SK-N-SH treated with all-trans-retinoic acid at 6 μM for 48 hours (cell line): ENCODE results near the gene SP140.

ENCODE experiments used
- ATAC-seq: fragments of 200-7000 bp; cut with Tn5 transposase; 3 replicates; pipeline ENCODE4 v1.9.1; 2020; ENCODE audit warnings: mild to moderate bottlenecking, moderate library complexity
- ARNTL ChIP-seq: fragments of 450-650 bp; formaldehyde crosslinking; IDR thresholded peaks from 2 replicates; pipeline ENCODE4 v1.5.0; 2020; ENCODE audit warnings: low read depth, mild to moderate bottlenecking, moderate library complexity, borderline replicate concordance
- CSDC2 ChIP-seq: fragments of 250-450 bp; sonication (Bioruptor Pico); IDR thresholded peaks from 2 replicates; pipeline ENCODE4 v1.5.0; 2020; ENCODE audit warnings: mild to moderate bottlenecking, moderate library complexity
- CSRNP3 ChIP-seq: fragments of 250-450 bp; sonication (Bioruptor Pico); IDR thresholded peaks from 2 replicates; pipeline ENCODE4 v1.5.1; 2021; ENCODE audit warnings: mild to moderate bottlenecking, moderate library complexity
- ESRRG ChIP-seq: fragments of 250-450 bp; sonication (Bioruptor Pico); IDR thresholded peaks from 2 replicates; pipeline ENCODE4 v1.6.1; 2021; ENCODE audit warnings: mild to moderate bottlenecking
- GLIS3 ChIP-seq: fragments of 250-450 bp; sonication (Bioruptor Pico); IDR thresholded peaks from 2 replicates; pipeline ENCODE4 v1.5.0; 2020; ENCODE audit warnings: mild to moderate bottlenecking, moderate library complexity
- ISL1 ChIP-seq: fragments of 250-450 bp; sonication (Bioruptor Pico); IDR thresholded peaks from 2 replicates; pipeline ENCODE4 v2.1.2; 2022; ENCODE audit warnings: mild to moderate bottlenecking, moderate library complexity
- OSR1 ChIP-seq: fragments of 250-450 bp; sonication (Bioruptor Pico); IDR thresholded peaks from 2 replicates; pipeline ENCODE4 v1.8.0; 2022; ENCODE audit warnings: moderate library complexity, mild to moderate bottlenecking, inconsistent platforms
- PPARA ChIP-seq: fragments of 250-450 bp; sonication (Bioruptor Pico); IDR thresholded peaks from 2 replicates; pipeline ENCODE4 v1.5.0; 2020; ENCODE audit warnings: mild to moderate bottlenecking, borderline replicate concordance
- RARB ChIP-seq: fragments of 250-450 bp; sonication (Bioruptor Pico); IDR thresholded peaks from 2 replicates; pipeline ENCODE4 v1.8.0; 2021; ENCODE audit warnings: mild to moderate bottlenecking, moderate library complexity
- SNAI2 ChIP-seq: fragments of 250-450 bp; sonication (Bioruptor Pico); IDR thresholded peaks from 2 replicates; pipeline ENCODE4 v1.5.0; 2020; ENCODE audit warnings: mild to moderate bottlenecking, moderate library complexity
- TCF4 ChIP-seq: fragments of 250-450 bp; sonication (Bioruptor Pico); IDR thresholded peaks from 2 replicates; pipeline ENCODE4 v1.8.0; 2021; ENCODE audit warnings: mild to moderate bottlenecking, moderate library complexity, borderline replicate concordance
- TOX ChIP-seq: fragments of 250-450 bp; sonication (Bioruptor Pico); IDR thresholded peaks from 2 replicates; pipeline ENCODE4 v1.8.0; 2021; ENCODE audit warnings: mild to moderate bottlenecking, moderate library complexity, borderline replicate concordance
- TSHZ2 ChIP-seq: fragments of 250-450 bp; sonication (Bioruptor Pico); IDR thresholded peaks from 2 replicates; pipeline ENCODE4 v1.5.0; 2020; ENCODE audit warnings: mild to moderate bottlenecking, moderate library complexity
- ZC3H10 ChIP-seq: fragments of 250-450 bp; sonication (Bioruptor Pico); IDR thresholded peaks from 2 replicates; pipeline ENCODE4 v1.5.1; 2021; ENCODE audit warnings: mild to moderate bottlenecking, moderate library complexity
- ZFP3 ChIP-seq: fragments of 250-450 bp; sonication (Bioruptor Pico); IDR thresholded peaks from 2 replicates; pipeline ENCODE4 v1.5.0; 2020; ENCODE audit warnings: mild to moderate bottlenecking, moderate library complexity
- ZNF565 ChIP-seq: fragments of 450-650 bp; formaldehyde crosslinking; conservative IDR thresholded peaks from 2 replicates; pipeline ENCODE4 v1.5.0; 2020; ENCODE audit warnings: low read depth, mild to moderate bottlenecking, moderate library complexity
- ZNF70 ChIP-seq: fragments of 450-650 bp; formaldehyde crosslinking; IDR thresholded peaks from 2 replicates; pipeline ENCODE4 v1.5.0; 2020; ENCODE audit warnings: mild to moderate bottlenecking, moderate library complexity
- TF ChIP-seq, protein P1 (sequence below): fragments of 250-450 bp; sonication (Bioruptor Pico); IDR thresholded peaks from 2 replicates; pipeline ENCODE4 v1.8.0; 2021; ENCODE audit warnings: low read depth, mild to moderate bottlenecking, moderate library complexity, borderline replicate concordance
- TF ChIP-seq, protein P2 (sequence below): fragments of 250-450 bp; sonication (Bioruptor Pico); IDR thresholded peaks from 2 replicates; pipeline ENCODE4 v1.5.1; 2020; ENCODE audit warnings: low read depth, mild to moderate bottlenecking, moderate library complexity

SP140 gene

GRCh38 chr2:230348787-230349186, 123.3 kb downstream of the SP140 start:
- no peak for TF ChIP-seq ZFP3 (CRISPR knock-in tag)
- no peak for ATAC-seq

- TF ChIP-seq CSRNP3 (CRISPR knock-in tag) = no peak
- TF ChIP-seq, protein P1, sequence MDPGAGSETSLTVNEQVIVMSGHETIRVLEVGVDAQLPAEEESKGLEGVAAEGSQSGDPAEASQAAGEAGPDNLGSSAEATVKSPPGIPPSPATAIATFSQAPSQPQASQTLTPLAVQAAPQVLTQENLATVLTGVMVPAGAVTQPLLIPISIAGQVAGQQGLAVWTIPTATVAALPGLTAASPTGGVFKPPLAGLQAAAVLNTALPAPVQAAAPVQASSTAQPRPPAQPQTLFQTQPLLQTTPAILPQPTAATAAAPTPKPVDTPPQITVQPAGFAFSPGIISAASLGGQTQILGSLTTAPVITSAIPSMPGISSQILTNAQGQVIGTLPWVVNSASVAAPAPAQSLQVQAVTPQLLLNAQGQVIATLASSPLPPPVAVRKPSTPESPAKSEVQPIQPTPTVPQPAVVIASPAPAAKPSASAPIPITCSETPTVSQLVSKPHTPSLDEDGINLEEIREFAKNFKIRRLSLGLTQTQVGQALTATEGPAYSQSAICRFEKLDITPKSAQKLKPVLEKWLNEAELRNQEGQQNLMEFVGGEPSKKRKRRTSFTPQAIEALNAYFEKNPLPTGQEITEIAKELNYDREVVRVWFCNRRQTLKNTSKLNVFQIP = no peak
- no peak for TF ChIP-seq TSHZ2 (CRISPR knock-in tag)
- TF ChIP-seq TCF4 (CRISPR knock-in tag) = no peak
- no peak for TF ChIP-seq GLIS3
- no peak for TF ChIP-seq ZNF565 (CRISPR knock-in tag)
- no peak for TF ChIP-seq OSR1 (CRISPR knock-in tag)
- TF ChIP-seq PPARA = no peak
- no peak for TF ChIP-seq ZC3H10
- no peak for TF ChIP-seq ARNTL (CRISPR knock-in tag)
- TF ChIP-seq, protein P2, sequence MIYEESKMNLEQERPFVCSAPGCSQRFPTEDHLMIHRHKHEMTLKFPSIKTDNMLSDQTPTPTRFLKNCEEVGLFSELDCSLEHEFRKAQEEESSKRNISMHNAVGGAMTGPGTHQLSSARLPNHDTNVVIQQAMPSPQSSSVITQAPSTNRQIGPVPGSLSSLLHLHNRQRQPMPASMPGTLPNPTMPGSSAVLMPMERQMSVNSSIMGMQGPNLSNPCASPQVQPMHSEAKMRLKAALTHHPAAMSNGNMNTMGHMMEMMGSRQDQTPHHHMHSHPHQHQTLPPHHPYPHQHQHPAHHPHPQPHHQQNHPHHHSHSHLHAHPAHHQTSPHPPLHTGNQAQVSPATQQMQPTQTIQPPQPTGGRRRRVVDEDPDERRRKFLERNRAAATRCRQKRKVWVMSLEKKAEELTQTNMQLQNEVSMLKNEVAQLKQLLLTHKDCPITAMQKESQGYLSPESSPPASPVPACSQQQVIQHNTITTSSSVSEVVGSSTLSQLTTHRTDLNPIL (CRISPR knock-in tag) = no peak
- TF ChIP-seq ZNF70 (CRISPR knock-in tag) = no peak
- TF ChIP-seq CSDC2 (CRISPR knock-in tag) = no peak
- ATAC-seq = no peak
Measured at GRCh38 chr2:230356084-230356483, 130.5 kb downstream of the SP140 start.

- ATAC-seq = no peak
- TF ChIP-seq, protein P2 (CRISPR knock-in tag) = no peak
- no peak for TF ChIP-seq TOX (CRISPR knock-in tag)
- TF ChIP-seq, protein P1 = no peak
- no peak for TF ChIP-seq ISL1
- TF ChIP-seq RARB = no peak
- TF ChIP-seq ZC3H10 = no peak
- no peak for TF ChIP-seq SNAI2 (CRISPR knock-in tag)
- no peak for TF ChIP-seq ZNF565 (CRISPR knock-in tag)
- no peak for TF ChIP-seq ZNF70 (CRISPR knock-in tag)
- TF ChIP-seq CSDC2 (CRISPR knock-in tag) = no peak
- no peak for TF ChIP-seq TCF4 (CRISPR knock-in tag)
- no peak for TF ChIP-seq ZFP3 (CRISPR knock-in tag)
Measured at GRCh38 chr2:230358305-230358704, 132.8 kb downstream of the SP140 start.

GRCh38 chr2:230360028-230360427, 134.5 kb downstream of the SP140 start:
- TF ChIP-seq, protein P2 (CRISPR knock-in tag) = no peak
- no peak for TF ChIP-seq ZNF565 (CRISPR knock-in tag)
- no peak for TF ChIP-seq ESRRG (CRISPR knock-in tag)
- TF ChIP-seq, all 23 proteins: peak for 0
- no peak for ATAC-seq
